T-cell (primary cell): Measurements from ENCODE around the gene SASS6. TPM values are rescaled to one million over a fixed set of nuclear protein-coding genes. Genes with fewer than 3 reads are reported as not detected.

Experiments
- ATAC-seq, 4 experiments: fragments of 200-7000 bp in 3 of 4; fragments of 150-1000 bp in 1 of 4; cut with Tn5 transposase; replicated peaks in 1 of 4; 1 replicate in 3 of 4; 2 replicates in 1 of 4; pipeline ENCODE4 v1.10.0; 2021; ENCODE audit warnings: moderate library complexity in 3 of 4, mild to moderate bottlenecking in 2 of 4, moderate number of reproducible peaks in 1 of 4
- CTCF ChIA-PET, 2 donors: fragments of 300-600 bp; sonication (Branson Sonifier 250); formaldehyde crosslinking; loops; one replicate each; lab custom pipeline; 2022; ENCODE audit warnings: antibody characterized with exemption in 2 of 2; lab: Charles Lee
- POLR2A ChIA-PET, 2 donors: fragments of 300-600 bp; sonication (Branson Sonifier 250); formaldehyde crosslinking; loops; one replicate each; lab custom pipeline; 2022; ENCODE audit warnings: antibody characterized with exemption in 2 of 2; lab: Charles Lee
- DNase-seq, 35 experiments: peaks; one replicate each; pipeline versions ENCODE4 v3.0.0 to v3.0.0-alpha.2; 2013 to 2023
- H3K27ac ChIP-seq: one replicate; pipeline ENCODE4 v1.5.1; 2013; ENCODE audit warnings: low read length
- H3K27me3 ChIP-seq, 2 experiments: replicated peaks in 1 of 2; 1 replicate in 1 of 2; 2 replicates in 1 of 2; pipeline versions ENCODE4 v1.6.1 to v1.7.0; 2013; ENCODE audit warnings: low read length in 1 of 2, mixed read lengths in 1 of 2; ENCODE audit not compliant: control insufficient read depth in 2 of 2, insufficient read depth in 2 of 2; ENCODE audit errors: extremely low read depth in 1 of 2
- H3K36me3 ChIP-seq, 2 donors: 1 replicate in 1 of 2; 2 replicates in 1 of 2; pipeline versions ENCODE4 v1.6.1 to v1.7.0; 2013; ENCODE audit warnings: low read length in 1 of 2; ENCODE audit not compliant: control insufficient read depth in 2 of 2, insufficient read depth in 1 of 2; ENCODE audit errors: extremely low read depth in 1 of 2
- H3K4me1 ChIP-seq, 2 experiments: 1 replicate in 1 of 2; 2 replicates in 1 of 2; pipeline versions ENCODE4 v1.6.1 to v1.7.0; 2013; ENCODE audit warnings: low read length in 2 of 2, mixed read lengths in 1 of 2; ENCODE audit not compliant: insufficient read depth in 2 of 2, control insufficient read depth in 1 of 2; ENCODE audit errors: extremely low read depth in 1 of 2
- H3K4me3 ChIP-seq, 2 donors: 1 replicate in 1 of 2; 2 replicates in 1 of 2; pipeline versions ENCODE4 v1.5.1 to v1.7.0; 2013; ENCODE audit warnings: mild to moderate bottlenecking in 2 of 2, low read length in 1 of 2, moderate library complexity in 1 of 2; ENCODE audit not compliant: control insufficient read depth in 1 of 2; ENCODE audit errors: extremely low read depth in 1 of 2
- H3K9me3 ChIP-seq: 2 replicates; pipeline ENCODE4 v1.7.0; 2013
- H3K27ac Mint-ChIP-seq, 2 donors: one replicate each; pipeline ENCODE4 v1.8.0; 2020 to 2021; ENCODE audit warnings: mild to moderate bottlenecking in 2 of 2, mixed read lengths in 2 of 2
- H3K27me3 Mint-ChIP-seq, 2 donors: one replicate each; pipeline ENCODE4 v1.8.0; 2021 to 2022; ENCODE audit warnings: mixed read lengths in 2 of 2
- H3K36me3 Mint-ChIP-seq: one replicate; pipeline ENCODE4 v1.8.0; 2021; ENCODE audit warnings: mixed read lengths
- H3K4me1 Mint-ChIP-seq, 3 donors: one replicate each; pipeline ENCODE4 v1.8.0; 2020 to 2022; ENCODE audit warnings: mixed read lengths in 3 of 3, mild to moderate bottlenecking in 1 of 3
- H3K4me3 Mint-ChIP-seq, 3 donors: one replicate each; pipeline ENCODE4 v1.8.0; 2020 to 2022; ENCODE audit warnings: mild to moderate bottlenecking in 3 of 3, mixed read lengths in 3 of 3, moderate library complexity in 3 of 3
- H3K9me3 Mint-ChIP-seq, 3 donors: one replicate each; pipeline ENCODE4 v1.8.0; 2020 to 2022; ENCODE audit warnings: mixed read lengths in 3 of 3
- WGBS: methylation state at CpG from one replicate; pipeline ENCODE4 v1.1.5; 2013; ENCODE audit warnings: missing lambda C conversion rate; ENCODE audit not compliant: insufficient coverage; 5-methylcytosine and 5-hydroxymethylcytosine counted together
- total RNA-seq, 35 experiments: library from RNA in 6 of 35; stranded (reverse) in 6 of 35; fragments of 120-200 nt in 1 of 35; gene quantifications; one replicate each; pipeline versions ENCODE4 v1.2.1 to v1.2.4 and lab custom pipeline; 2013 to 2026

Gene SASS6
- total RNA-seq, 5 donors from 2014 or later (not counting 1 experiment from before 2014, with no cell fraction given), result 2.8 to 6.6 (median 4.4) TPM

DNA sequence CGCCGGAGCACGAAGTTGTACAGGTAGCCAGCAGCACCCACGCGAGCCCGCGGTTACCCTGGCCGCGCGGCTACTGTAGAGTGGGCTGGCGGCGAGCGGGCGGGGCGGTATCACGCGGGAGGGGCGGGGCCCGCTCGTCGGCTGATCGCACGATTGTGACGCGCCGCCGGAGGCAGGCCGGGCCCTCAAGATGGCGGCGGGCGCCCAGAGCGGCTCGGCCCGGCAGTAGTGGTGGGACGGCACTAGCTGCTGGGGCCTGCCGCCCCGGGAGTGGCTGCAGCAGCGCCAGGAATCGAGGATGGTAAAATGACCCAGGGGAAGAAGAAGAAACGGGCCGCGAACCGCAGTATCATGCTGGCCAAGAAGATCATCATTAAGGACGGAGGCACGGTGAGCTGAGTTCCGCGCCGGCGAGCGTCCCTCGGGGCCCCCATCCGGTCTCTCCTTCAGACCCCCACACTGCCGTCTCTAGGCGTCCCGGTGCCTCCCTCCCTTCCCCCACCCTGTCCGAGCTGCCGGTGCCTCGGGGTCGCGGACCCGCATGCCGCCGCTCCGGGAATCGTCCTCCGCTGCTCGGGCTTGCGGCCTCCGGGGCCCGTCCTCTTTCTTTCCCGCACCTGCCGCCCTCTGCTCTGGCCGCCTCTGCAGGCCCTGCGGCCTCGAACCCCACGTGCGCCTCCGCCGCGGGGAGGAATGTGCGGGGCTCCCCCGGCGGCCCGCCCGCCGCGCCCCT, 94.6 kb downstream of the SASS6 start:
- peak overlapping the region; percentile 97 to 99 for H3K27ac Mint-ChIP-seq
- peak; percentile 84 to 95 (median 94) for ATAC-seq
- H3K27me3 ChIP-seq, result no peaks in the 10 kb centered on the region
- peaks cover 23 to 24% of the 10 kb centered on the region in 2 experiments for H3K4me1 ChIP-seq
- peak overlapping the region; percentile 93 to 99 (median 95) for H3K4me3 Mint-ChIP-seq
- no peaks in the 10 kb centered on the region for H3K9me3 ChIP-seq
- under 1% methylated on average over 75 of the region's 87 CpGs for WGBS
- no peaks in the 10 kb centered on the region for H3K36me3 Mint-ChIP-seq
- H3K9me3 Mint-ChIP-seq, result no peaks in the 10 kb centered on the region
- H3K27me3 Mint-ChIP-seq, result no peaks in the 10 kb centered on the region
- peak overlapping the region; percentile 96 for H3K27ac ChIP-seq
- peak overlapping the region; percentile 81 to 91 for H3K4me3 ChIP-seq
- no peaks in the 10 kb centered on the region for H3K36me3 ChIP-seq
- H3K4me1 Mint-ChIP-seq, result peaks cover 59 to 66% (median 60%) of the 10 kb centered on the region in 3 donors
- ChIA-PET POLR2A (interaction anchor here (0.5 to 2.7 kb wide), 8 partner anchors 9 to 1159 kb away, joined by 3 to 8 read pairs (median 4); partner anchors contain the start of gene SLC35A3 (in 2 of the 2)), CTCF (no interaction called here)
- peak; percentile 72 to 94 (median 86) for DNase-seq

DNA sequence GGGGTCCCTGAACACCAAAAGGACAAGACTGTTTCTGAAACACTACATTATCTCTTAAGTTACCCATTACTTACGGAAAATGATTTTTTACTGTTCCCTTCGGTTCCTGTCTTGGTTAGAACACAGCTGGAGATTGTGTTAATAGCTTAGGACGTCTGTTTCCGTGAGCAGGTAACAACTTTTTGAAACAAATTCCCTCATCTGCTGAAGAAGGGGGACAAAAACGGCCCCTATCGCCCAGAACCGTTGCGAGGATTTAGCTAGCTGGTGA, 95.1 kb downstream of the SASS6 start:
- Mint-ChIP-seq H3K36me3 (no peaks in the 10 kb centered on the region), H3K4me3 (peak overlapping the region; percentile 93 to 99 (median 95)), H3K27ac (peak overlapping the region; percentile 96 to 99), H3K9me3 (no peaks in the 10 kb centered on the region), H3K27me3 (no peaks in the 10 kb centered on the region), H3K4me1 (peaks cover 54 to 60% (median 55%) of the 10 kb centered on the region in 3 donors)
- ATAC-seq (no peak), DNase-seq (no peak)
- H3K27me3 ChIP-seq, result no peaks in the 10 kb centered on the region
- H3K27ac ChIP-seq, result peak overlapping the region; percentile 93
- H3K9me3 ChIP-seq, result no peaks in the 10 kb centered on the region
- H3K4me1 ChIP-seq, result peaks cover 22 to 23% of the 10 kb centered on the region in 2 experiments
- ChIA-PET CTCF (no interaction called here), POLR2A (interaction anchor here (0.6 to 2.7 kb wide), 6 partner anchors 9 to 1158 kb away, joined by 3 to 8 read pairs (median 4); partner anchors contain the start of gene SLC35A3 (in 1 of the 2))
- H3K4me3 ChIP-seq, result peak overlapping the region; percentile 81 to 91
- WGBS, result 0% methylated on average over 4 of the region's 8 CpGs
- H3K36me3 ChIP-seq, result no peaks in the 10 kb centered on the region

DNA sequence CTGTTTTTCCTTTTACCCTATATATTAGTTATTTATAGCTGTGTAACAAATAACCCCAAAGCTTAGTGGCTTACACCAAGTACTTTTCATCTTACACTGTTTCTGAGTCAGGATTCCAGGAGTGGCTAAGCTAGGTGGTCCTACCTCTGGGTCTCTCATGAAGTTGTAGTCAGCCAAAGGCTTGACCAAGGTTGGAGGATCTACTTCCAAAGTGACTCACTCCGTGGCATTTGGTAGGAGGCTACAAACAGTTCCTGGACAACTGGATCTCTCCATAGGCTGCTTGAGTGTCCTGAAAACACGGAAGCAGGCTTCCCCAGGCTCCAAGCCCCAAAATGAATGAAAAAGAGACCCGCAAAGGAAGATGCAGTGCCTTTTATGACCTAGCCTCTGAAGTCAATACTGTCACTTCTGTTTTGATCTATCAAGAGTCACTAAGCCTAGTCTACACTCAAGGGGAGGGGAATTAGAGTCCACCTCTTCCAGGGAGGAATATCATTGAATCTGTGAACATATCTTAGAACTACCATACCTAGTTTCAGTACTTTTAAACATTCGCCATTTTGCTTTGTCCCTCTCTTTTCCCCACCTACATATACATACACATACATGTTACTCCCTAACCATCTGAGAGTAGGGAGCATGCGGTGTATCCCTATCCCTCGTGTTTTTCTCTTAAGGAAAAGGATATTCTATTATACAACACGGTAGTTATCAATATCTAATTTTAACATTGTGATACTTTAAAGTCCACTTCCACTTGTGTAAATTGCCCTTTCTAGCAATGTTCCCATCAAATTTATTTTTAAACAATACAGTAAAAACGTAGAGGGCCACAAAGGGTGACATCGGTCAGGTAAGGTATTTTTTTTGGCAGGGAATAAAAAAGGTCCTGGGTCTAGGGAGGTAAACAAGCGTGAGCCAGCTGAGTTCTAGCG, 95.7 kb downstream of the SASS6 start:
- H3K4me3 ChIP-seq, result peak overlapping the region; percentile 81 to 91
- Mint-ChIP-seq H3K27ac (peak overlapping the region; percentile 96 to 99), H3K9me3 (no peaks in the 10 kb centered on the region), H3K27me3 (no peaks in the 10 kb centered on the region), H3K4me1 (peaks cover 48 to 55% (median 49%) of the 10 kb centered on the region in 3 donors), H3K36me3 (no peaks in the 10 kb centered on the region), H3K4me3 (peak overlapping the region; percentile 93 to 99 (median 95))
- ATAC-seq (peak in 3 of 4 experiments; percentile 0 to 1 (median 1)), DNase-seq (peak in 1 of 35 experiments; percentile 20)
- 55% methylated on average over 2 of the region's 11 CpGs for WGBS
- peak overlapping the region; percentile 93 for H3K27ac ChIP-seq
- no peaks in the 10 kb centered on the region for H3K36me3 ChIP-seq
- CTCF ChIA-PET, result interaction anchor here in 1 of 2 donors (1.1 kb wide), 1 partner anchor 830 kb away, joined by 3 read pairs; no protein-coding TSS in a partner anchor
- peaks cover 18 to 23% of the 10 kb centered on the region in 2 experiments for H3K4me1 ChIP-seq
- POLR2A ChIA-PET, result interaction anchor here (0.6 to 2.7 kb wide), 6 partner anchors 8 to 1158 kb away, joined by 3 to 8 read pairs (median 4); partner anchors contain the start of gene SLC35A3 (in 1 of the 2)
- H3K9me3 ChIP-seq, result no peaks in the 10 kb centered on the region
- no peaks in the 10 kb centered on the region for H3K27me3 ChIP-seq

DNA sequence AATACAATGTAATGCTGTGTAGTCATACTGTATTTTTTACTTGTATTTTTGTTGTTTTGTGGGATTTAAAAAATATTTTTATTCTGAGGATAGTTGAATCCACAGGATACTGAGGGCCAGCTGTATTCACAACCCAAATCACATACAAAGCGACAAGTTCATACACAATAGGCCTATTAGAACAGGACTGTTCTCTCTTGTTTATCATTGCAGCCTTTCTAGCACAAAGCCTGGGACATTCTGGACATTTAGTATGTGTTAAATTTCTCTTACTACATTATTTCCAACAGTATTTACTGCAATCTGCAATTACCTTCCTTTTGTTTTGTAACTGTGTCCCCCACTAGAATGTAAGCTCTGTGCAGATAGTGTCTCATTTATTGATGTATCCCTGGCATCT, 97.5 kb downstream of the SASS6 start:
- peaks cover 4% of the 10 kb centered on the region for H3K36me3 Mint-ChIP-seq
- CTCF ChIA-PET, result no interaction called here
- H3K27ac ChIP-seq, result no peak overlapping the region
- DNase-seq, result no peak
- H3K27me3 Mint-ChIP-seq, result no peaks in the 10 kb centered on the region
- H3K4me1 Mint-ChIP-seq, result peaks cover 32 to 42% (median 34%) of the 10 kb centered on the region in 3 donors
- H3K4me1 ChIP-seq, result peaks cover 9 to 20% of the 10 kb centered on the region in 2 experiments
- POLR2A ChIA-PET, result no interaction called here
- H3K9me3 Mint-ChIP-seq, result no peaks in the 10 kb centered on the region
- H3K36me3 ChIP-seq, result no peaks in the 10 kb centered on the region
- WGBS, result no CpG with 5 or more reads among the region's 1 CpG
- H3K27ac Mint-ChIP-seq, result peak overlapping the region in 1 of 2 donors; percentile 2
- no peaks in the 10 kb centered on the region for H3K9me3 ChIP-seq
- no peak overlapping the region for H3K4me3 Mint-ChIP-seq
- ATAC-seq, result no peak
- no peaks in the 10 kb centered on the region for H3K27me3 ChIP-seq
- H3K4me3 ChIP-seq, result no peak overlapping the region

DNA sequence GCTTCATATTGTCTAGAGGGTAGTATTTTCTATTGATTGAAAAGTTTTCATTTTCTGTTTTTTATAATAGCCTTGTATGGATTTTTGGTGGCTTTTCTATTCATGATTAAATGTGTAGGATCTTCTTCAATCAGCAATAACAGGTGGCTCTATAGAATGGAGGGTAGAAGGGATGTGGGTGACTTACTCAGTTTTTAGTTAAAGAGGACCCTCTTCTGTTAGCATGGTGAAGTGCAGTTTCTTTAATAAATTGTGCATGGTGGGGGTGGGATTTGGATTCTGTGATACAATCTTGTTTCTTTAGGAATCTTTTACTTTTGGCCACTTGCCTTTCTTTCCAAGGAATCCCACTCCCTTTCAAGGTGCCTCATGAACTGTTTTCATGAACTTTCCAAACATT, 98.3 kb downstream of the SASS6 start:
- Mint-ChIP-seq H3K4me3 (no peak overlapping the region), H3K27ac (no peak overlapping the region), H3K9me3 (no peaks in the 10 kb centered on the region), H3K4me1 (peaks cover 24 to 35% (median 26%) of the 10 kb centered on the region in 3 donors), H3K36me3 (peaks cover 4% of the 10 kb centered on the region), H3K27me3 (no peaks in the 10 kb centered on the region)
- Histone ChIP-seq H3K36me3 (no peaks in the 10 kb centered on the region), H3K27me3 (no peaks in the 10 kb centered on the region), H3K4me3 (no peak overlapping the region), H3K4me1 (peaks cover 8 to 13% of the 10 kb centered on the region in 2 experiments), H3K9me3 (no peaks in the 10 kb centered on the region), H3K27ac (no peak overlapping the region)
- DNase-seq, result peak in 1 of 35 experiments; percentile 49
- ChIA-PET CTCF (no interaction called here), POLR2A (no interaction called here)
- no peak for ATAC-seq
